Thymus (tissue), 11 donors: Measurements from ENCODE around the gene MRPS34. TPM values are rescaled to one million over a fixed set of nuclear protein-coding genes. Genes with fewer than 3 reads are reported as not detected.

ENCODE experiments used
- DNase-seq, 9 donors: peaks; one replicate each; pipeline ENCODE4 v3.0.0-alpha.2; 2013; ENCODE audit warnings: low spot score in 9 of 9, low read depth in 6 of 9, missing footprints in 1 of 9
- H3K27ac ChIP-seq, 2 donors: one replicate each; pipeline ENCODE4 v1.5.1; 2013; ENCODE audit warnings: control low read depth in 1 of 2, low read depth in 1 of 2, low read length in 1 of 2, mild to moderate bottlenecking in 1 of 2, moderate library complexity in 1 of 2
- H3K27me3 ChIP-seq, 2 donors: one replicate each; pipeline ENCODE4 v1.5.1; 2013; ENCODE audit warnings: low read length in 1 of 2; ENCODE audit not compliant: control insufficient read depth in 2 of 2, insufficient read depth in 1 of 2
- H3K36me3 ChIP-seq, 2 donors: one replicate each; pipeline ENCODE4 v1.5.1; 2013; ENCODE audit warnings: low read length in 1 of 2, mild to moderate bottlenecking in 1 of 2, moderate library complexity in 1 of 2; ENCODE audit not compliant: control insufficient read depth in 2 of 2, insufficient read depth in 2 of 2
- H3K4me1 ChIP-seq, 2 donors: one replicate each; pipeline ENCODE4 v1.5.1; 2013; ENCODE audit warnings: low read length in 2 of 2; ENCODE audit not compliant: control insufficient read depth in 2 of 2, insufficient read depth in 2 of 2
- H3K4me3 ChIP-seq, 2 donors: one replicate each; pipeline ENCODE4 v1.5.1; 2013; ENCODE audit warnings: low read length in 2 of 2, control low read depth in 1 of 2, mild to moderate bottlenecking in 1 of 2
- H3K9me3 ChIP-seq, 2 donors: one replicate each; pipeline ENCODE4 v1.5.1; 2013; ENCODE audit warnings: low read length in 1 of 2, mild to moderate bottlenecking in 1 of 2; ENCODE audit not compliant: control insufficient read depth in 2 of 2, insufficient read depth in 1 of 2
- WGBS: extraction: QIAGEN DNeasy Blood & Tissue Kit; methylation state at CpG from one replicate; pipeline ENCODE4 v1.1.7; 2013; 5-methylcytosine and 5-hydroxymethylcytosine counted together
- polyA plus RNA-seq: library from polyadenylated mRNA; stranded (reverse); fragments of 200-250 nt; gene quantifications from one replicate; pipeline ENCODE4 v1.2.3, GENCODE V29; 2013
- total RNA-seq: library from RNA; stranded (reverse); fragments of 120-200 nt; gene quantifications from one replicate; pipeline ENCODE4 v1.2.4, GENCODE V29; 2013
- donor health status: healthy.

MRPS34 gene
- total and polyA plus RNA-seq, 2 donors: 101 to 103 TPM

GRCh38 chr16:1779741-1780676 is 7.1 kb upstream of the MRPS34 start:
- no peak for DNase-seq
- Histone ChIP-seq H3K4me3 (no peak overlapping the region), H3K4me1 (peaks cover 14 to 19% of the 10 kb centered on the region in 2 donors), H3K9me3 (no peaks in the 10 kb centered on the region), H3K27ac (no peak overlapping the region), H3K36me3 (peaks cover 63 to 65% of the 10 kb centered on the region in 2 donors), H3K27me3 (no peaks in the 10 kb centered on the region)
- WGBS: 97% methylated on average over 27 of the region's 27 CpGs

- no peak for DNase-seq
- no peaks in the 10 kb centered on the region for H3K9me3 ChIP-seq
- no peak overlapping the region for H3K27ac ChIP-seq
- H3K4me1 ChIP-seq: peaks cover 15 to 24% of the 10 kb centered on the region in 2 donors
- peaks cover 62 to 69% of the 10 kb centered on the region in 2 donors for H3K36me3 ChIP-seq
- H3K27me3 ChIP-seq: no peaks in the 10 kb centered on the region
- WGBS: 96% methylated on average over 8 of the region's 8 CpGs
- no peak overlapping the region for H3K4me3 ChIP-seq
Observed at GRCh38 chr16:1779234-1779701, 6.3 kb upstream of the MRPS34 start.

GRCh38 chr16:1778200-1779179 is 5.6 kb upstream of the MRPS34 start:
- Histone ChIP-seq H3K4me1 (peaks cover 15 to 24% of the 10 kb centered on the region in 2 donors), H3K27me3 (no peaks in the 10 kb centered on the region), H3K4me3 (no peak overlapping the region), H3K36me3 (peaks cover 59 to 66% of the 10 kb centered on the region in 2 donors), H3K9me3 (no peaks in the 10 kb centered on the region), H3K27ac (no peak overlapping the region)
- DNase-seq: no peak
- WGBS: 97% methylated on average over 34 of the region's 34 CpGs

DNA sequence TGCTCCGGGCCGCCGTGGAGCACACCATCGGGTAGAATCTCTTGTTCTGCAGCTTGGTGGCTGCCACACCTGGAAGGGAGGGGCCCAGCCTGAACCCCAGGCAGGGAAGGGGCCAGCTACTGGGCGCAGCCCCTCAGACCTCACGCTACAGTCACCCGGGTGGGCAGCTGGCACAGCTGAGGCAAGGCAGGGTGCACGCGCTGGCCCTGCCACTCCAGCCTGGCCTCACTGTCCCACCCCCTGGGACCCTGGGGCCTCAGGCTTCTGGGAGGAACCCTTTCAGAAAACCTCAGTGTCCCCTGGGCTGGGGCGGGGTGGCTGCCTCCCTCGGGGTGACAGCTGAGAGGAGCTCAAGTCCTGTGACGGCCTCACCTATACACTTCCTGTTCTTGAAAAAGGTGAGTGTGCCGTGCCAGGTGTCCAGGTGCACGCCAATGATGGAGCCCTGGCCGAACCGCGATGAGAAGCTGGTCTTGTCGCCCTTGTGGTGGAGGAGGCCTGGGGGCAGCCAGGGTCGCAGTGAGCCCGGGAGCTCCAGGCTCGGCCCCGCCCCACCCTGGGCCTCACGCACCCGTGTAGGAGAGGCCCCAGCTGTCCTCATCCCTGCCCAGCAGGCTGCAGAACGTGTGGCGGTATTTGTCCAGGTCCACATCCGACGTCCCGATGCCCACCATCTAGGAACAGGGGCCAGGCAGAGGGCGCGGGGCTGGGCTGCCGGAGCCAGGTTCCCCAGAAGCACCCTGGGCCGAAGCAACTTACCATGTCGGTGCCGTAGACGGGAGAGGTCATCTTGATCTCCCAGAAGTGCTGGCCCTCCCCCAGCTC is 4.7 kb upstream of the MRPS34 start:
- Histone ChIP-seq H3K9me3 (no peaks in the 10 kb centered on the region), H3K27me3 (no peaks in the 10 kb centered on the region), H3K4me1 (peaks cover 13 to 24% of the 10 kb centered on the region in 2 donors), H3K36me3 (peaks cover 59 to 66% of the 10 kb centered on the region in 2 donors), H3K4me3 (no peak overlapping the region), H3K27ac (peak overlapping the region in 1 of 2 donors; percentile 22)
- 97% methylated on average over 36 of the region's 36 CpGs for WGBS
- no peak for DNase-seq

- Histone ChIP-seq H3K4me1 (peaks cover 17 to 28% of the 10 kb centered on the region in 2 donors), H3K4me3 (no peak overlapping the region), H3K27ac (no peak overlapping the region), H3K9me3 (no peaks in the 10 kb centered on the region), H3K27me3 (no peaks in the 10 kb centered on the region), H3K36me3 (peaks cover 59 to 66% of the 10 kb centered on the region in 2 donors)
- DNase-seq: no peak
- 97% methylated on average over 22 of the region's 22 CpGs for WGBS
Observed at GRCh38 chr16:1776991-1777374, 4.0 kb upstream of the MRPS34 start.

DNA sequence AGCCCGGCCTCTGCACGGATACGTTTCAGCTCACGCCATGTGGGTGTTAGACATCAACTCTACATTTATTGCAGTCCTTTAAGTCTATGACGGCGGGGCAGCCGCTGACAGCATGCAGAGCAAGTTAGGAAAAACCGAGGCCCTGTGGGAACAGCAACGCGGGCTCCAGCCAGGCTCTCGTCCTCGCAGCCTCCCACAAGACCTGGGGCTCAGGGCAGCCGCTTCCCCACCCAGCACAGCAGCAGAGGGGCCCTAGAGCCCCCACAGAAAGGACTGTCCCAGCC is 3.7 kb upstream of the MRPS34 start:
- WGBS: 95% methylated on average over 13 of the region's 13 CpGs
- Histone ChIP-seq H3K4me1 (peaks cover 20 to 29% of the 10 kb centered on the region in 2 donors), H3K36me3 (peaks cover 59 to 66% of the 10 kb centered on the region in 2 donors), H3K27me3 (no peaks in the 10 kb centered on the region), H3K27ac (no peak overlapping the region), H3K9me3 (no peaks in the 10 kb centered on the region), H3K4me3 (no peak overlapping the region)
- DNase-seq: no peak

DNA sequence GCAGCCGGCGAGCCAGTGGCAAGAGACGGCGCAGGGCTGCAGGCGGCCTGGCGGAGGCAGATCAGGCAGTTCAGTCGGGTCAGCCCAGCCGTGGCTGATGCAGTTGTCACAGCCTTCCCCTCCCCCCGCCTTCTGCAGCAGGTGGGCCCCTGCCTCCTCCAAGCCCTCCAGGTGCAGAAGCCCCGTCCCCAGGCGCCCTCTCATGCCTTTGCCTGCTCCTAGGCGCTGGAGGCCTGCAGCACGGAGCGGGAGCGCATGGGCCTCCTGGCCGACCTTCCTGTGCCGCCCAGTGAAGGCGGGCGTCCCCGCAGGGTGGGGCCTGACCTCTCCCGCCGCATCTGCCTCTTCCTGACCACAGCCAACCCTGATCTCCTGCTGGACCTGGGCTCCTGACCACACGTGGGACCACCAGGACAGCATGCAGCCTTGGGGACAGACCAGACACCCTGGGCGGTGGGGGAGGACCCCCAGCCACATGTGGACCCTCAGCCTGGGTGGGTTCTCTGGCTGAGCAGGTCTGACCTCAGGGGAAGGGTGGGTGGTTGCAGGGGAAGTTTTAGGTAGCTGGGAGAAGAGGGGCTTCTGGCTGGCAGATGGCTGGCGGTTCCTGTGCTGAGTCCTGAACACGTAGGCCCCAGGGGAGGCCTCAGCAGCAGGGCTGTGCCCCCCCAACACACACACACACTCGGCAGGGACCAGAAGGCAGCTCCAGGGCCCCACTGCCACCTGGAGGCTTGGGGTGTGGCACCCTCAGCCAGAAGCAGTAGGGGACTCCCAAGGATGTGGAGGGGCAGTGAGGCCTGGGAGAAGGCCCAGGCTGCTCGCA is 3.1 kb upstream of the MRPS34 start:
- Histone ChIP-seq H3K4me3 (no peak overlapping the region), H3K9me3 (no peaks in the 10 kb centered on the region), H3K27me3 (no peaks in the 10 kb centered on the region), H3K36me3 (peaks cover 58 to 65% of the 10 kb centered on the region in 2 donors), H3K27ac (no peak overlapping the region), H3K4me1 (peaks cover 16 to 23% of the 10 kb centered on the region in 2 donors)
- DNase-seq: no peak
- 94% methylated on average over 28 of the region's 28 CpGs for WGBS
